Prostate gland (tissue), 1 donor: ENCODE measurements around the gene PHKG2.

Source experiments
- POLR2A ChIP-seq: fragments of 450-650 bp; IDR thresholded peaks from one replicate; pipeline ENCODE4 v1.6.1; 2016; ENCODE audit warnings: antibody characterized with exemption, mild to moderate bottlenecking
- POLR2AphosphoS5 ChIP-seq: sonication (generic); formaldehyde crosslinking; IDR thresholded peaks from one replicate; pipeline ENCODE4 v1.6.1; 2017; ENCODE audit warnings: antibody characterized with exemption

DNA sequence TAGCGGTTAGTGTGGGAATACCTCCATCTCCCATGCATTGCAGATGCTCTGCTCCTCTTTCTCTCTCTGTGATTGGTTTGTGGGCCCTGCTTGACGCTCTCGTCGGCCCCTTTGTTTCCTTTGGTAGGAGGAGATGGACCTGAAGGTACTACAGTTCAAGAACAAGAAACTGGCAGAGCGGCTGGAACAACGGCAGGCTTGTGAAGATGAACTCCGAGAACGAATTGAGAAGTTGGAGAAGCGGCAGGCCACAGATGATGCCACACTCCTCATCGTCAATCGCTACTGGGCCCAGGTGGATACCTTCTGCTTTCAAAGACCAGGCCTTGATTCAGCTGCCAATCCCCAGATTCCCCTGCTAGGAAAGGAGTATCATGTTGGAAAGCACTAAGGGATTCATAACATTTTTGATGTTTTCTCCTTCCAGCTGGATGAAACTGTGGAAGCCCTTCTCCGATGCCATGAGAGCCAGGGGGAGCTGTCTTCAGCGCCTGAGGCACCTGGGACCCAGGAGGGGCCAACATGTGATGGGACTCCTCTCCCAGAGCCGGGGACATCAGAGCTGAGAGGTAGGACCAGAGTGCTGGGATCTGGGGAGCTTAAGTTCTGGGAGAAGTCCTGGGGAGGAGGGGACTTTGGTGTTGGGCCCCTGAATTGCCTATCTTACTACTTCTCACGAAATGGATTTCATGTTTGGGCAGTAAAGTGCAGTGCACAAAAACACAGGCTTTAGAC lies 14.9 kb downstream of the PHKG2 start:
- no peak for TF ChIP-seq POLR2AphosphoS5
- no peak for TF ChIP-seq POLR2A
